Upper lobe of left lung (tissue), 6 donors: ENCODE results near the gene ABHD16B. TPM values are rescaled to one million over a fixed set of nuclear protein-coding genes. Genes with fewer than 3 reads are reported as not detected.

ENCODE experiments used
- ATAC-seq, 2 donors: fragments of 200-7000 bp; cut with Tn5 transposase; one replicate each; pipeline ENCODE4 v1.9.1; 2022; ENCODE audit warnings: mild to moderate bottlenecking in 2 of 2, moderate library complexity in 2 of 2; ENCODE audit not compliant: low FRiP score in 2 of 2
- DNase-seq, 2 donors: peaks; one replicate each; pipeline ENCODE4 v3.0.0-alpha.2; 2019 to 2020
- H3K27ac ChIP-seq, 4 donors: fragments of 200-600 bp; sonication (generic); one replicate each; pipeline ENCODE4 v1.5.1; 2016 to 2019
- H3K27me3 ChIP-seq, 4 donors: fragments of 200-600 bp; sonication (generic); one replicate each; pipeline ENCODE4 v1.5.1; 2017 to 2019
- H3K36me3 ChIP-seq, 4 donors: fragments of 200-600 bp; sonication (generic); one replicate each; pipeline ENCODE4 v1.5.1; 2016 to 2019
- H3K4me1 ChIP-seq, 4 donors: fragments of 200-600 bp; sonication (generic); one replicate each; pipeline ENCODE4 v1.5.1; 2018 to 2019
- H3K4me3 ChIP-seq, 4 donors: fragments of 200-600 bp; sonication (generic); one replicate each; pipeline ENCODE4 v1.5.1; 2017 to 2019; ENCODE audit warnings: mild to moderate bottlenecking in 2 of 4, moderate library complexity in 1 of 4
- H3K9me3 ChIP-seq, 4 donors: fragments of 200-600 bp; sonication (generic); one replicate each; pipeline ENCODE4 v1.5.1; 2018 to 2019
- CTCF ChIP-seq, 6 experiments: fragments of 450-650 bp in 4 of 6; fragments of 200-600 bp in 2 of 6; sonication (generic) in 2 of 6; IDR thresholded peaks; one replicate each; pipeline ENCODE4 v1.5.1; 2016 to 2019; ENCODE audit warnings: antibody characterized with exemption in 6 of 6
- EP300 ChIP-seq, 4 donors: sonication (generic); formaldehyde crosslinking; IDR thresholded peaks; one replicate each; pipeline ENCODE4 v1.5.1; 2017; ENCODE audit warnings: antibody characterized with exemption in 4 of 4, control low read depth in 2 of 4
- POLR2A ChIP-seq, 4 donors: fragments of 450-650 bp; IDR thresholded peaks; one replicate each; pipeline ENCODE4 v1.5.1; 2016 to 2017; ENCODE audit warnings: antibody characterized with exemption in 4 of 4, mild to moderate bottlenecking in 2 of 4
- POLR2AphosphoS5 ChIP-seq, 2 donors: sonication (generic); formaldehyde crosslinking; IDR thresholded peaks; one replicate each; pipeline ENCODE4 v1.5.1; 2017; ENCODE audit warnings: antibody characterized with exemption in 2 of 2
- WGBS, 2 donors: methylation state at CpG; one replicate each; pipeline ENCODE4 v1.1.5; 2017 to 2018; 5-methylcytosine and 5-hydroxymethylcytosine counted together
- total RNA-seq, 6 donors: library from RNA; depleted of rRNA in 4 of 6; stranded (reverse); fragments of >200 nt in 4 of 6; gene quantifications; one replicate each; pipeline versions ENCODE4 v1.1.0 to v1.2.1, GENCODE V29; 2016 to 2021
- donor health status: DM: no; HTN: no; CAD: no; lungs with moderate emphysema.
- donor health status: DM: no; HTN: yes; CAD: no; lungs with severe emphysema.

ABHD16B gene
- total RNA-seq, 6 donors from 2014 or later, result 0.23 TPM; not detected in 5

GRCh38 chr20:63826753-63827152 is 34.5 kb upstream of the ABHD16B start:
- ATAC-seq (no peak), DNase-seq (no peak)
- H3K27ac ChIP-seq, result no peak overlapping the region
- H3K36me3 ChIP-seq, result no peaks in the 10 kb centered on the region
- no peaks in the 10 kb centered on the region for H3K9me3 ChIP-seq
- 74 to 92% methylated on average over 12 to 13 of the region's 13 CpGs for WGBS, 2 donors
- H3K4me3 ChIP-seq, result no peak overlapping the region
- no peak for TF ChIP-seq POLR2A (IDR thresholded peaks at IDR 0.05)
- TF ChIP-seq EP300 (IDR thresholded peaks at IDR 0.05), result no peak
- no peak for TF ChIP-seq CTCF (IDR thresholded peaks at IDR 0.05)
- no peaks in the 10 kb centered on the region for H3K27me3 ChIP-seq
- peaks cover 9 to 30% (median 27%) of the 10 kb centered on the region in 4 donors for H3K4me1 ChIP-seq

GRCh38 chr20:63828124-63828523 is 33.2 kb upstream of the ABHD16B start:
- no peak overlapping the region for H3K27ac ChIP-seq
- no peak for DNase-seq
- WGBS, 2 donors, result 91 to 92% methylated on average over 8 of the region's 8 CpGs

GRCh38 chr20:63828545-63828944 is 32.8 kb upstream of the ABHD16B start:
- Histone ChIP-seq H3K4me1 (peaks cover 22 to 43% (median 30%) of the 10 kb centered on the region in 4 donors), H3K36me3 (no peaks in the 10 kb centered on the region), H3K27ac (peak overlapping the region in 2 of 4 donors; percentile 84 to 89), H3K27me3 (no peaks in the 10 kb centered on the region), H3K4me3 (peak overlapping the region in 3 of 4 donors; percentile 2 to 83 (median 8)), H3K9me3 (no peaks in the 10 kb centered on the region)
- TF ChIP-seq CTCF (IDR thresholded peaks at IDR 0.05) (no peak), EP300 (IDR thresholded peaks at IDR 0.05) (no peak), POLR2A (IDR thresholded peaks at IDR 0.05) (no peak), POLR2AphosphoS5 (IDR thresholded peaks at IDR 0.05) (no peak)
- ATAC-seq, result no peak
- DNase-seq, result no peak
- WGBS, 2 donors, result 59 to 69% methylated on average over 9 to 14 of the region's 14 CpGs

More at GRCh38 chr20:63828124-63828523, 33.2 kb upstream of the ABHD16B start:
- ATAC-seq, result no peak
- Histone ChIP-seq H3K4me3 (no peak overlapping the region), H3K27me3 (no peaks in the 10 kb centered on the region), H3K36me3 (no peaks in the 10 kb centered on the region), H3K9me3 (no peaks in the 10 kb centered on the region), H3K4me1 (peaks cover 22 to 43% (median 29%) of the 10 kb centered on the region in 4 donors)
- TF ChIP-seq POLR2AphosphoS5 (IDR thresholded peaks at IDR 0.05), result no peak
- TF ChIP-seq EP300 (IDR thresholded peaks at IDR 0.05), result no peak
- no peak for TF ChIP-seq CTCF (IDR thresholded peaks at IDR 0.05)
- no peak for TF ChIP-seq POLR2A (IDR thresholded peaks at IDR 0.05)

GRCh38 chr20:63828951-63829350 is 32.3 kb upstream of the ABHD16B start:
- 55 to 68% methylated on average over 9 to 10 of the region's 10 CpGs for WGBS, 2 donors
- TF ChIP-seq POLR2A (IDR thresholded peaks at IDR 0.05), result no peak
- TF ChIP-seq EP300 (IDR thresholded peaks at IDR 0.05), result no peak
- Histone ChIP-seq H3K4me3 (peak overlapping the region in 3 of 4 donors; percentile 2 to 83 (median 80)), H3K27ac (peak overlapping the region in 2 of 4 donors; percentile 84 to 89), H3K9me3 (no peaks in the 10 kb centered on the region), H3K4me1 (peaks cover 22 to 47% (median 34%) of the 10 kb centered on the region in 4 donors), H3K27me3 (no peaks in the 10 kb centered on the region), H3K36me3 (no peaks in the 10 kb centered on the region)
- no peak for DNase-seq
- ATAC-seq, result no peak

- H3K36me3 ChIP-seq, result no peaks in the 10 kb centered on the region
- 13 to 14% methylated on average over 10 of the region's 10 CpGs for WGBS, 2 donors
- no peaks in the 10 kb centered on the region for H3K9me3 ChIP-seq
- DNase-seq, result no peak
- peak overlapping the region; percentile 75 to 89 (median 81) for H3K27ac ChIP-seq
- no peaks in the 10 kb centered on the region for H3K27me3 ChIP-seq
- H3K4me3 ChIP-seq, result peak overlapping the region; percentile 55 to 86 (median 82)
- H3K4me1 ChIP-seq, result peaks cover 26 to 53% (median 40%) of the 10 kb centered on the region in 4 donors
- no peak for ATAC-seq
- TF ChIP-seq POLR2A (IDR thresholded peaks at IDR 0.05), result no peak
- no peak for TF ChIP-seq POLR2AphosphoS5 (IDR thresholded peaks at IDR 0.05)
- TF ChIP-seq EP300 (IDR thresholded peaks at IDR 0.05), result no peak
- no peak for TF ChIP-seq CTCF (IDR thresholded peaks at IDR 0.05)
Measured at GRCh38 chr20:63829603-63829944, 31.7 kb upstream of the ABHD16B start.
